Hepatocyte (in vitro differentiated cells): ENCODE results near the gene CCDC191.

ENCODE experiments used
- EZH2phosphoT487 ChIP-seq: fragments of 200-600 bp; sonication (generic); IDR thresholded peaks from one replicate; pipeline ENCODE4 v1.6.1; 2018; ENCODE audit warnings: antibody characterized with exemption, mild to moderate bottlenecking, low read depth, moderate library complexity; ENCODE audit not compliant: unreplicated experiment, severe bottlenecking
- TF ChIP-seq, protein P1 (sequence below): fragments of 200-600 bp; sonication (generic); IDR thresholded peaks from 2 replicates; pipeline ENCODE4 v1.5.1; 2016; ENCODE audit warnings: antibody characterized with exemption, mild to moderate bottlenecking; ENCODE audit not compliant: poor library complexity

GRCh38 chr3:114080201-114080600 lies 23.9 kb upstream of the CCDC191 start:
- TF ChIP-seq, protein P1, sequence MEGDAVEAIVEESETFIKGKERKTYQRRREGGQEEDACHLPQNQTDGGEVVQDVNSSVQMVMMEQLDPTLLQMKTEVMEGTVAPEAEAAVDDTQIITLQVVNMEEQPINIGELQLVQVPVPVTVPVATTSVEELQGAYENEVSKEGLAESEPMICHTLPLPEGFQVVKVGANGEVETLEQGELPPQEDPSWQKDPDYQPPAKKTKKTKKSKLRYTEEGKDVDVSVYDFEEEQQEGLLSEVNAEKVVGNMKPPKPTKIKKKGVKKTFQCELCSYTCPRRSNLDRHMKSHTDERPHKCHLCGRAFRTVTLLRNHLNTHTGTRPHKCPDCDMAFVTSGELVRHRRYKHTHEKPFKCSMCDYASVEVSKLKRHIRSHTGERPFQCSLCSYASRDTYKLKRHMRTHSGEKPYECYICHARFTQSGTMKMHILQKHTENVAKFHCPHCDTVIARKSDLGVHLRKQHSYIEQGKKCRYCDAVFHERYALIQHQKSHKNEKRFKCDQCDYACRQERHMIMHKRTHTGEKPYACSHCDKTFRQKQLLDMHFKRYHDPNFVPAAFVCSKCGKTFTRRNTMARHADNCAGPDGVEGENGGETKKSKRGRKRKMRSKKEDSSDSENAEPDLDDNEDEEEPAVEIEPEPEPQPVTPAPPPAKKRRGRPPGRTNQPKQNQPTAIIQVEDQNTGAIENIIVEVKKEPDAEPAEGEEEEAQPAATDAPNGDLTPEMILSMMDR: no peak
- TF ChIP-seq EZH2phosphoT487: no peak
